ENCODE results near the gene BOLA3. TPM values are rescaled to one million over a fixed set of nuclear protein-coding genes. Genes with fewer than 3 reads are reported as not detected.
"Not testable (repeated sequence)": the region's sequence is repeated elsewhere in the genome, so short reads cannot be mapped to it uniquely, and the experiment has no call there.

BOLA3 gene, protein sequence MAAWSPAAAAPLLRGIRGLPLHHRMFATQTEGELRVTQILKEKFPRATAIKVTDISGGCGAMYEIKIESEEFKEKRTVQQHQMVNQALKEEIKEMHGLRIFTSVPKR
- total RNA-seq = 12.8 TPM

DNA sequence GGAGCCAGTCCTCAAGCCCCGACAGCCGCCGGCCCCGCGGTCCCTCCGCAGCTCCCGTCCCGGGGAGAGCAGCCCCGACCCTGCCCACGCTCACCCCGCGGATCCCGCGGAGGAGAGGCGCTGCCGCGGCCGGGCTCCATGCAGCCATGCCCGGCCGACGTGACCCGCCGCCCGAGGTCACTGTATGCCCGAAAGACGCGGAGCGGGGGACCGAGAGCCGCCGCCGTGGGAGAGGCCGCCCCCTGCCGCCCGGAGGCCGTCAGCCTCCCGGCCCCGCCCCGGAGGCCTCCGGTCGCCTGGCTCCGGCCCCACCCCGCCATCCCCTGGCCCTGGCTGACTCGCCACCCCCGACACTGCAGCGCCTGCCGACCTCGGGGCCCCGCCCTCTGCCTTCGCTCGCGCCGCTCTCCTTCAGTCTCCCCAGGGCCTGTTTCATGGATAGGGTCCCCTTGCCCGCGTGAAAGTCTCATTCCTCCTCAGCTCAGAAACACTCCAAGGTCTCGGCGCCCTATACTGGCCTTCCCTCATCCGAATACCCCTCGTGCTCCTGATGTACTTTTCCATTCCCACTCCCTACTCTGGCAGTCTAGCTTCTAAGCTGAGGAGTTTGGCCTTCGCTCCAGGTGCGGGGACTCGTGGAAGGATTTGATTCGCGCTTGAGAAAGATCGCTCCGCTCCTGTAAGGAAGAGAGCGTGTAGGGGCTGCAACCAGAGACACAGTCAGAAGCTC lies at the start of gene BOLA3:
Gene BOLA3 (minus strand): TSS at position 186 of the 730 bp plus-strand sequence. CDS start 38 bp downstream, at position 148.
- ATAC-seq (peak; percentile 97), DNase-seq (ENCODE audit: low spot score) (peak; percentile 80)

DNA sequence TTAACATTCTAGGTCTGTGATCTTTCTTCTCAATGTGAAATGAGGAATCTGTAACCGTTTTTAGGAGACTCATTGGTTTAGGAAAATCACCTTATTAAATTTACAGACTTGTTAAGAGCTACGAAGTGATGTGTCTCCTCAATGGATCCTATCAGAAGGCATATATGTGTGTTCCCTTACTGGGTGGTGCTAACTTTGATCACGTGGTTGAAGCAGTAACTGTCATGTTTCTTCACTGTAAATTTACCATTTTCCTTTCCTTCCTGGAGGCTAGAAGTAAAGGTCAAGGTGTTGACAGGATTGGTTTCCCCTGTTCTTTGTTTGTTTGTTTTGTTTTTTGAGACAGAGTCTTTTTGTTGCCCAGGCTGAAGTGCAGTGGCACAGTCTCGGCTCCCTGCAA lies 49.3 kb upstream of the BOLA3 start:
- ATAC-seq (no peak), DNase-seq (ENCODE audit: low spot score) (no peak)

DNA sequence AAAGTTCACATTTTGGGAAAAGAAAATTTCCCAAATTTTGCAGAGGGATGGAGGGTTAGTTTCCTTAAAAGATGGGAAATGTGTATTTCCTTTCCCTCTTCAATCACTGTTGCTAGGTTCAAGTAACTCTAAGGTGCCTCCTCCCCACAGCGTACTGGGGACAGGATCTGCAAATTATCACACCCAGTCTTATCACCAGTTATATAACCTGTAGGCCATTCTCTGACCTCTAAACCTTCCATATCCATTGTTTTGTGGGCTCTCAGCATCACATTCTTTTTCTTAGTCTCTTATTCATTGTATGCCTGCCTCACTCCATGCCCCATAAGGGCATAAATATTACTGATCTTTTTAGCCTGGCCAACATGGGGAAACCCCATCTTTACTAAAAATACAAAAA lies 47.1 kb upstream of the BOLA3 start:
- DNase-seq (ENCODE audit: low spot score) (no peak), ATAC-seq (no peak)

DNA sequence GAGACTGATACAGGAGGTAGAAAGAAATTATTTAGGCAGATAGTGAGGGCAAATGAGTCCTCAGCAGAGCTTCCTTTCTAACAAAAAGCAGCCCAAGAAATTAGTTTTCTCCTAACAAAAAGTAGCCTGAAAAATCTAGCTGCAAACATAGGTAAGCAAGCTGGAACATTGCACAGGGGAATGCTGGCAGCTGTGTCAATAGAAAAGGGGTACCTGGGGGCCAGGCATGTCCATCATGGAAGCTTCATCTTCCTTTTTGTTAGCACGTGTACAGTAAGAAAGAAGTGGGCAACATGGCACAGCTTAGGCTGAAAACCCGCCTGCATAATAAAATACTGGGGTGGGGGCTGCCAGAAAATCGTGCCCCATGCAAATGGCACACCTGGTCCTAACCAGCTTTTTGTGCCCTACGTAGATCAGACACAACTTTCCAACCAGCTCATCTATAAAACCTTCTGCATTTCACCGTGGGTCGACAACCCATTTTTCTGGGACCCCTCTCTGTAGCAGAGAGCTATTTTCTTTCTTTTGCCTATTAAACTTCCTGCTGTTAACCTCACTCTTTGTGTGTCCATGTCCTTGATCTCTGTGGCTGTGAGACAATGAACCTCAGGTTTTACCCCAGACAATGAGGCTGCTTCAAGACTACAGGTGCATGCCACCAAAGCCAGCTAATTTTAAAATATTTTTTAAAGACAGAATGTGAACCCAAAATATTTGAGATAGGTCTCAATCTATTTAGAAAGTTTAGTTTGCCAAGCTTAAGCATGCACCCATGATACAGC lies 44.1 kb upstream of the BOLA3 start:
- no peak for ATAC-seq
- no peak for DNase-seq (ENCODE audit: low spot score)

DNA sequence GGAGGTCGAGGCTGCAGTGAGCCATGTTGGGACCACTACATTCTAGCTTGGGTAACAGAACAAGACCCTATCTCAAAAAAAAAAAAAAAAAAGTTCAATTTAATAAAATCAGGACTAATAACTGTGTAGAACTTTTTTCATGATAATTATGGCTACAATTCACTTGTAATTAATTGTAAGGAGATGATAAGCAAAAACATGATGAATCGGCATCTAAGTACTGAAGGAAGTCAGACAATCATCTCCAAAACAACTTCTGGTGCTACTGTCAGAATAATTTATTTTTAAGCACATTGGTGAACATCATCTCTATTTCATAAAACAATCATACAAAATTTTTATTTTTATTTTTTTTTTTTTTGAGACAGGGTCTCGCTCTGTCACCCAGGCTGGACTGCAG lies 41.0 kb upstream of the BOLA3 start:
- no peak for DNase-seq (ENCODE audit: low spot score)
- ATAC-seq = no peak

DNA sequence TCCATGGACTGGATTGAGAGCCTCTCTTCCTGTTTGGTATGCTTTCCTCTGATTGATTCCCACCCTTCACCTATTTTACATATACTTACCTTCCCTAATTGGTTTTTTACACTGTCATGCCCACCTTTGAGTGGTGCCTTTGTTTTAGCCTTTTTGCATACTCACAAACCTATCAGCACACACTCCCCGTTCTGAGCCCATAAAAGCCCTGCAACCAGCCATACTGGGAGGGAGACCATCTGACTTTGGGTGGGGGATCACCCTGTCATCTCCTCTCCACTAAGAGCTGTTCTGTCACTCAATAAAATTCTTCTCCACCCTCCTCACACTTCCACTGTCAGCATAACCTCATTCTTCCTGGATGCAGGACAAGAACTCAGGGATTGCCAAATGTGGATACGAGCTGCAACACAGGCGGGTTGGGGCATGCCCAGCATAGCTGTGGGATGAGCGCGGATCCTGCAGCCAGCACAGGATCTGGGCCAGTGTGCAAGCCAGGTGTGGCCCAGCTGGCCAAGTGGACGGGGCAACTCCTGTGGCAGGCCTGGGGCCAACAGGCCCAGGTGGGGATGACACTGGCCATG lies 40.4 kb upstream of the BOLA3 start:
- no peak for DNase-seq (ENCODE audit: low spot score)
- no peak for ATAC-seq

DNA sequence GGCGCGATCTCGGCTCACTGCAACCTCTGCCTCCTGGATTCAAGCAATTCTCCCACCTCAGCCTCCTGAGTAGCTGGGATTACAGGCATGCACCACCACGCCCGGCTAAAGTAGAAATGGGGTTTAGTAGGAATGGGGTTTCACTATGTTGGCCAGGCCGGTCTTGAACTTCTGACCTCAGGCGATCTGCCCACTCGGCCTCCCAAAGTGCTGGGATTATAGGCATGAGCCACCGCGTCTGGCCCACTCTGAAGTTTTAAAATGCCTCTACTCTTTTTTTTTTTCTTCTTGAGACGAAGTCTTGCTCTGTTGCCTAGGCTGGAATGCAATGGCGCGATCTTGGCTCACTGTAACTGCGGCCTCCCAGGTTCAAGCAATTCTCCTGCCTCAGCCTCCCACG lies 39.0 kb upstream of the BOLA3 start:
- DNase-seq (ENCODE audit: low spot score); ATAC-seq: not testable (repeated sequence)

DNA sequence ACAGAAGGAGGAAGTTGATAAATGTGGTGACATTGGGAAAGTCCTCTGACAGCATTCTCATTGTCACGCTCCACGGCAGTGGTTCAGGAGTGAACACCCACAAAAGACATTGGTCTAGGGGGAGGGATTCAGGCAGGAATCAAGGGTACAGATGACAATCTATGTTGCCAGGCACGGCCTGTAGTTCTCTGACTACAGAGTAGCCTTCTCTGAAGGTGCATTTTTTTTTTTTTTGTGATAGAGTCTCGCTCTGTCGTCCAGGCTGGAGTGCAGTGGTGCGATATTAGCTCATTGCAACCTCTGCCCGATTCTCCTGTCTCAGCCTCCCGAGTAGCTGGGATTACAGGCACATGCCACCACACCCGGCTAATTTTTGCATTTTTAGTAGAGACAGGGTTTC lies 38.3 kb upstream of the BOLA3 start:
- ATAC-seq = peak; percentile 50
- no peak for DNase-seq (ENCODE audit: low spot score)

DNA sequence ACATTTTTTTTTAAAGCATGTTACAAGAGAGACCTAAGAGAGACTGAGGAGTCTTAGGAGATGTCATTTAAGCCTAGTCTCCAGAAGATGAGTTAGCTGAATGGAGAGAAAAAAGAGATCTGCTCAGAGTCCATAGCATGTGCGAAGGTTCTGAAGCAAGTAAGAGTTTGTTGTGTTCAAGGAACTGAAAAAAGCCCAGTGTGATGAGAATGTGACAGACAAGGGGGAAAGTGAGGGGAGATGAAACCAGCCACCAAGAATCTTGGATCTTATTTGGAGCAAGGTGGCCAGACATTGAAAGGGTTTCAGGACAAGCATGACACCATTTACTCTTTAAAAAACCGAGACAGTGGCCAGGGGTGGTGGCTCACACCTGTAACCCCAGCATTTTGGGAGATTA lies 36.2 kb upstream of the BOLA3 start:
- ATAC-seq (no peak), DNase-seq (ENCODE audit: low spot score) (no peak)

DNA sequence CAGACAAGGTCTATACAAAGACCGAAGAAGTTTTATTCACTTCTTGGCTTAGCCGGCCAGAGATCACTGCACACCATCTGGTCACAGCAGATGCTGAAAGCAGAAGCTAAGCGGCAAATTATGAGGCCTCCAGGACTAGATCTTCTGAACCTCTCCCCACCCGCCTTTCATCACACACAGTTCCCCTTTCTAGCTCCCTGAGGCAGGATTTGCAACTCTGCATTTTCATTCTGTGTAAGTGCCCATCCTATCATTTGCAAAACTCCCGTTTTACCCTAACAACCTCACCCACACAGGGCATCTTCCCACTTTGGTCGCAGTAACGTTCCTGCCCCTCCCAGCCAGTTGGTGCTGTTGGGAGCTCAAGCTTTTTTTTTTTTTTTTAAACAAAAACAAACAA lies 34.0 kb upstream of the BOLA3 start:
- no peak for DNase-seq (ENCODE audit: low spot score)
- ATAC-seq = no peak

DNA sequence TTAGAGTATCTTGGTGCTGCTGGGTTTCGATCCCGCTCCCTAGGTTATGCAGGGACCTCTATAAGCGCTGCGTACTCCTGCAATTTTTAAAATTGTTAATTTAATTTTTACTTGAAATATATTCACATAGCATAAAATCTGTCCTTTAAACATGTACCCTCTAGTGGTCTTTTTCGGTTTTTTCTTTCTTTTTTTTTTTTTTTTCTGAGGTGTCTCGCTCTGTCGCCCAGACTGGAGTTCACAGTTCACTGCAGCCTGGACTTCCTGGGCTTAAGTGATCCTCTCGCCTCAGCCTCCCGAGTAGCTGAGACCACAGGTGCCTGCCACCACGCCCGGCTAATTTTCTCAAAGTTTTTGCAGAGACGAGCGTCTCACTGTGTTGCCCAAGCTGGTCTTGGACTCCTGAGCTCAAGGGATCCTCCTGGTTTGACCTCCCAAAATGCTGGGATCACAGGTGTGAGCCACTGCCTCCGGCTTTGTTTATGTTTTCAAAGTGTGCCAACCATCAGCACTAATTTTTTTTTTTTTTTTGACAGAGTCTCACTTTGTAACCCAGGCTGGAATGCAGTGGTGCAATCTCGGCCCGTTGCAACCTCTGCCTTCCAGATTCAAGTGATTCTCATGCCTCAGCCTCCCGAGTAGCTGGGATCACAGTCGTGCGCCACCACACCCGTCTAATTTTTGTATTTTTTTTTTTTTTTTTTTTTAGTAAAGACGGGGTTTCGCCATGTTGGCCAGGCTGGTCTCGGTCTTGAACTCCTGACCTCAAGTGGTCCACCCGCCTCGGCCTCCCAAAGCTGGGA lies 31.6 kb upstream of the BOLA3 start:
- no peak for DNase-seq (ENCODE audit: low spot score)

DNA sequence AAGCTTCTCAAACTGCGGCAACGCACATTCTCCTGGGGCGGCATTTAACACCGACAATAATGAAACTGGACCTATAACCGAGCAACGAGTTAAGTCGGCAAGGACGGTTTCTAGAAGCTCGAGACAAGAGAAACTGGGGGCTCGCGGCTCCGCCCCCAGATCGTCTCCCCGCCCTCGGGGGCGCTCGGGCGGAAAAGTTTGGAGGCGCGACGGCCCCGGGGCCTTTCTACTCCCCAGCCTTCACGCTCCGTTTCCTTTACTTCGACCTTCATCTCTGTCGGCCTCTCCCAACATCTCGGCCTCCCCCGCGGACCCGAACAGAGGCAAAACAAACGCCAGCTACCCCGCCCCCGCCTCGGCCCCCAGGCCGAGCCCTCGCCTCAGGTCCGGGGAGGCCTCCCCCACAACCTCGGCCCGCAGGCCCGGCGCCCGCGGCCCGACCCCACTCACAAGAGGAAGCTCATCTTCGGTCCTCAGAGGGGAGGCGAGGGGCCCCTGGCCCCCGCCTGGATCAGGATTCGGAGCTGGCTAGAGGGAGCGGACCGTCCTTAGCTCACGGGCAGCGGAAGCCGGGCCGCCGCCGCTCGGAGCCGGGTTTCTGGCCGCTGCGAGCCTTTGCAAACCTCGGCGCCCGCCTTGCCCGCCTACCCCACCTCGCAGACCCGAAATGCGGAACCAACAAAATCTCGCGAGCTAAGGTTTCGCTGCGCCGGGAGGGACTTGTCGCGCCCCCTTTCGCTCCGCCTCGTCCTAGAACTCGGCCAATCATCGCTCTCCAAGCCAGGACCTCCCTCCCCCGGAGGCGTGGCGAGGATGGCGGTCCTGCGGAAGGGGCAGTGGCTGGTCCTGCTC lies 30.7 kb upstream of the BOLA3 start, which contains the start of gene MOB1A:
Gene MOB1A (minus strand): TSS at position 669 of the 852 bp plus-strand sequence. CDS start 205 bp downstream, at position 464.
- ATAC-seq = peak; percentile 99

More for the DNA sequence above, 31.6 kb upstream of the BOLA3 start:
- ATAC-seq = peak; percentile 2

DNA sequence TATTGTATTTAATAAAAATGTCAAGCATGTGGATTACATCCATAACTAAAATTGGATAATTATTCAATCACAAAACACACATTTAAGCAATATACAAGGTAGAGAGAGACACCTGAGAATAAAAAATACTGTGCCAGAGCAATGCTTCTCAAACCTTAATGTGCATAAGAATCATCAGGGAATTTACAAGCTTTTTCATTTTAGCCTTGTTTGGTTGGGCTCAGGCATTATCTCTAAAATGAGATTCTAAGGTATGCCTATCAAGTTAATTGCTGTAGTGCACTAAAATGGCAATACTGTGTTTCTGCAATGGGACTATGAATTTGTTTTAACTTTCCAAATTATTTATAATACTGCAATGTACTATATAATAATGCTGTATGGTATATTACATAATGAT lies 30.0 kb upstream of the BOLA3 start:
- DNase-seq (ENCODE audit: low spot score) (no peak), ATAC-seq (no peak)

More for the DNA sequence above, 30.7 kb upstream of the BOLA3 start, which contains the start of gene MOB1A:
- peak; percentile 98 for DNase-seq (ENCODE audit: low spot score)

DNA sequence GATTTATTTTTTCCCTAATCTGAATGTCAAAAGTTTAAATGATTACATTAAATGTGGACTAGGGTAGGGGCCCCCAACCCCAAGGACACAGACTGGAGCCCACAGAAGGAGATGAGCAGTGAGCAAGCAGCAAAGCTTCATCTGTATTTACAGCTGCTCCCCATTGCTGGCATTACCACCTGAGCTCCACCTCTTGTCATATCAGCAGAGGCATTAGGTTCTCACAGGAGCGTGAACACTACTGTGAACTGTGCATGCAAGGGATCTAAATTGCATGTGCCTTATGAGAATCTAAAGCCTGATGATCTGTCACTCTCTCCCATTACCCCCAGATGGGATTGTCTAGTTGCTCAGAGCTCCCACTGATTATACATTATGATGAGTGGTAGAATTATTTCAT lies 27.2 kb upstream of the BOLA3 start:
- DNase-seq (ENCODE audit: low spot score) (no peak), ATAC-seq (no peak)

DNA sequence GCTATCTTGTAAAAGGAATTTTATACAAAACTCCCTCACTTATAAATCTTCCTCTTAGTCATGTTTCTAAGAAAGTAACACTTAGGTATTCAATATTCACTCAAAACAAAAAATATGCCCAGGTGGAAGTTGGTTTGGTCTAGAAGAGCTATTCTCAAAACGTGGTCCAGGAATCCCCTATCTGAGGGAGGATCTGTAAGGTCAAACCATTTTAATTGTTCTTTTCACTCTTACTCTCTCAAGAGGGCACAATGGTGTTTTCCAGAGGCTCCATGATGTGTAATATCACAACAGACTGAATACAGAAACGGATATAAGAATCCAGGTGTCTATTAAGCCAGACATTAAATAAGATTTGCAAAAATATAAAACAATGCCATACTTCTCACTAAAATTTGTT lies 21.0 kb upstream of the BOLA3 start:
- no peak for ATAC-seq
- DNase-seq (ENCODE audit: low spot score) = no peak

DNA sequence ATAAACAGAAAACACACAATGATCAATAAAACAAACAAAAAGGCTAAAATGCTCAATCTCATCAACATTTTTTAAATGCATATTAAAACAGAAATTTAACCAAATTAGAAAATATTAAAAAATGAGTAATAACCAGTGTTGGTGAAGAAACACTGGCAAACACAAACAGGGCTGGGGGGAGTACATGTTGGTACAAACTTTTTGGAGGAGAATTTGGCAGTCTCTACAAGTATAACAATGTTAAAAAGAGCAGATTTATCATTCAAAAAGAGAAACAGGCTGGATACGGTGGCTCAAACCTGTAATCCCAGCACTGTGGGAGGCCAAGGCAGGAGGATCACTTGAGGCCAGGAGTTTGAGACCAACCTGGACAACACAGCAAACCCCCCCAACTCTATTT lies 17.0 kb upstream of the BOLA3 start:
- ATAC-seq (no peak), DNase-seq (ENCODE audit: low spot score) (no peak)

DNA sequence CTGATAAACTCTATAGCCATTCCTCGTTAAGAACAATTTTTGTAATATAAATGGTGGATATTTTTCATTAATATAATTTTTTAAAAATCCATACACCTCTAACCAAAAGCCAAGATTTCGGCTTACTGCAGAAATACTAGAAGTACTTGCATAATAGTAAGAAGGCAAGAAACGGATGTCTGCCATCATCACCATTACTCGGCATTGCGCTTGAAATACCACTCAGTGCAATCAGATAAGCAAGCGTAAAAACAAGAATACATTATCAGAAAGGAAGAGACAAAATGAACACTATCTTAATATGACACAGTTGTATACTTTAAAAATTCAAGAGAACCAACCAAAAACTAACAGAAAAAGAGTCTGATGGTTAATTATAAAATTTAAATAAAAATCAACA lies 15.2 kb upstream of the BOLA3 start:
- ATAC-seq (no peak), DNase-seq (ENCODE audit: low spot score) (no peak)

DNA sequence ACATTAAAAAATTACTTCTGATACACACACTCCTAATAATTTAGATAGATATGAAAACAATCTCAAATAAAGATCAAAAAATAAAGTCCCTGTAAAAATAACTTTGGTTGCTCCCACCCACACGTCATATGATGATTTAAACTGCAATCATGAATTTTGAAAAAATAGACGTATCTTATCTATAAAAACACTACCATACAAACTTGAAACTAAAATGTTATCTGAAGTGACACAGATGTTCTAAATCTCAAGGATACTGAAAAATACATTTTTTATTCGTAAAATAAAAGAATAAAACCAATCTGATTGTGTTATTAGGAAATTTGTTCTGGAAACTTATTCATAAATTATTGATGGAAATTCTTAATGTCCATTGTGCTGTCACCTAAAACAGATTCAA lies 8.1 kb upstream of the BOLA3 start:
- no peak for DNase-seq (ENCODE audit: low spot score)
- ATAC-seq = no peak

DNA sequence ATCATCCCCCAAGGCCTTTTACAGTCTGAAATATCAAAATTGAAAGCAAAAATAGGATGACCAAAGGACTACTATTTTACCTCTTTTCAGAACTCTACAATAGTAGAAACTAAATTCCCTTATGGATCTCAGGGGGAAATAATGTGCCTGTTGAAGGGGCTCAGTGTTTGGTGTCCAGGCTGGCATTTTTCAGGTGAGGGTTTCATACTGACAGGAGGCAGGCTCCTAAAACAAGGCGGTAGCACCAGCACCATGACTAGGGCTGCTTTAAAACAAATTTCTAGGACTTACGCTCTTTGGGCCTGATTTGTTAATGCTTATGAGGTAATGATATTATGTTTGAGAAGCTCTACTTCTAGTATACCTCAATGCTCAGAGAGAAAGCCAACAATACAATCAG lies 5.2 kb upstream of the BOLA3 start:
- ATAC-seq = no peak
- no peak for DNase-seq (ENCODE audit: low spot score)
